ENCODE data around the gene RNF212B.

RNF212B gene

DNA sequence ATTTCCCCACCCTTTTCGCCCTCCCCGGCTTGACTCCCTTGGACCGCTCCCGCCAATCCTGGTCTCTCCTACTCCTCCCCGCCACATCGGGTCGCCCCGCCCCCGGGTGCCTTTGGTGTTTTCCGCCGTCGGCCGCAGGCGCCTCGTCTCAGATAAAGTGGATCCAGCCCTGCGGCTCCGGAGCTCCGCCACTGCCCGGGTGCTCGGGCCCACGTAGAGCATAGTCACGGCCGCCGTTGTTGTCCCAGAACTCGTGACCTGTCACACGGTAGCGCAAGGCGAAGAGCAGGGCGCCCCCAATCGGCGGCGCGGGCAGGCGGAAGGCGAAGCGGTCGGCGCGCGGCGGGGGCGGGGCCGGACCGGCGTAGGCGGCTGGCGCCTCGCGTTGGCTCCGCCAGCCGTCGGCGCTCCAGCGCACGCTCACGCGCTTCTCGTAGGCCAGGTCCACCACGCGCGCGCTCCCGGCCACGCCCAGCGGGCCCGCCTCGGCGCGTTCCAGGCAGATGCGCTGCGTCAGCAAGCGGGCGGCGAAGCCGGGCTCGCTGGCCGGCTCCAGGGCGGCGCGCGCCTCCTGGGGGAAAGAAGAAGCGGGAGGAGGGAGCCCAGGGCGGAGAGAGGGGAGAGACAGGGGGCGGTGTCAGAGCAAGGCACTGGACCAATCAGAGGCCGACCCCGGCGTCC lies 63.7 kb downstream of the RNF212B start (continued):
- TF ChIP-seq HOXA7 (CRISPR knock-in tag; IDR thresholded peaks at IDR 0.05; ENCODE audit: borderline replicate concordance) (no peak), FEZF1 (tag by site-specific recombination; IDR thresholded peaks at IDR 0.05) (no peak), ZNF274 (IDR thresholded peaks at IDR 0.05; ENCODE audit: low read length) (no peak), ZNF274 (tag by site-specific recombination; IDR thresholded peaks at IDR 0.05; ENCODE audit: borderline replicate concordance) (no peak), ZNF341 (tag by site-specific recombination; IDR thresholded peaks at IDR 0.05; ENCODE audit: low read depth) (peak; percentile 58), ZSCAN23 (tag by site-specific recombination; IDR thresholded peaks at IDR 0.05) (no peak), ZNF677 (tag by site-specific recombination; IDR thresholded peaks at IDR 0.05) (no peak), ZSCAN30 (tag by site-specific recombination; IDR thresholded peaks at IDR 0.05) (no peak), TCF7L2 (IDR thresholded peaks at IDR 0.05; ENCODE audit: borderline replicate concordance, low read depth, low read length) (peak; percentile 46; the same call in 1 of the 2 replicates), ZNF660 (tag by site-specific recombination; IDR thresholded peaks at IDR 0.05) (0 out of 2 replicates have a peak, but pooled peaks have one; percentile 87)

DNA sequence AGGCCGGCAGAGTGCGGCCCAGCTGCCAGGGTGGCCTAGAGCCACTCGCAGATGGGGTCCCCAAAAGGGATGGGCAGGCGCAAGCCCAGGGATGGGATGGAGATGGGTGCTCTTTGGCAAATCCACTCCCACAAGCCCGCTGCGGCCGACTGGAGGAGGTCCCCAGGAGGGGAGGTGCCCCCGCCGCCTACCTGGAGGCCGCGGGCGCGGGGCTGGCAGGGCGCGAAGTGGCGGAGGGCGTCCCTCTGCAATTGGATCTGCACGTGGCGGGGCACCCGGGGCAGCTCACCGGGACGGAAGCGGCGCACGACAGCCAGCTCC lies 64.2 kb downstream of the RNF212B start:
- Histone ChIP-seq H3K36me3 (ENCODE audit: control insufficient read depth in 2 of 2, insufficient read depth in 1 of 2, low read length in 2 of 2) (peaks cover 4 to 23% of the 10 kb centered on the region in 2 experiments), H3K27ac (ENCODE audit: extremely low read depth, low read depth, low read length) (peak overlapping the region; percentile 97), H3K9me3 (ENCODE audit: control insufficient read depth, insufficient read depth, low read depth, low read length) (no peaks in the 10 kb centered on the region), H3K4me1 (ENCODE audit: control insufficient read depth, insufficient read depth, low read length) (peaks cover 13% of the 10 kb centered on the region; the same call in 1 of the 2 replicates), H3K4me3 (ENCODE audit: low read depth, low read length) (peak overlapping the region; percentile 59)
- ChIA-PET POLR2A (interaction anchor here (0.6 to 8.1 kb wide), 9 partner anchors 8 to 295 kb away, joined by 3 to 170 read pairs (median 5); partner anchors contain the start of genes HOMEZ and PABPN1), CTCF (interaction anchor here (0.6 to 3.3 kb wide), 5 partner anchors 19 to 258 kb away, joined by 3 to 12 read pairs (median 4); partner anchors contain the start of gene PABPN1)
- TF ChIP-seq ZNF341 (tag by site-specific recombination; IDR thresholded peaks at IDR 0.05; ENCODE audit: low read depth), result peak; percentile 65
- TF ChIP-seq ZNF48 (tag by site-specific recombination; IDR thresholded peaks at IDR 0.05), result no peak
- peak; percentile 50 for TF ChIP-seq ZNF843 (tag by site-specific recombination; IDR thresholded peaks at IDR 0.05)
- TF ChIP-seq, protein P1, sequence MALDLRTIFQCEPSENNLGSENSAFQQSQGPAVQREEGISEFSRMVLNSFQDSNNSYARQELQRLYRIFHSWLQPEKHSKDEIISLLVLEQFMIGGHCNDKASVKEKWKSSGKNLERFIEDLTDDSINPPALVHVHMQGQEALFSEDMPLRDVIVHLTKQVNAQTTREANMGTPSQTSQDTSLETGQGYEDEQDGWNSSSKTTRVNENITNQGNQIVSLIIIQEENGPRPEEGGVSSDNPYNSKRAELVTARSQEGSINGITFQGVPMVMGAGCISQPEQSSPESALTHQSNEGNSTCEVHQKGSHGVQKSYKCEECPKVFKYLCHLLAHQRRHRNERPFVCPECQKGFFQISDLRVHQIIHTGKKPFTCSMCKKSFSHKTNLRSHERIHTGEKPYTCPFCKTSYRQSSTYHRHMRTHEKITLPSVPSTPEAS (tag by site-specific recombination; IDR thresholded peaks at IDR 0.05), result no peak
- TF ChIP-seq SP7 (tag by site-specific recombination; IDR thresholded peaks at IDR 0.05), result peak; percentile 76
- no peak for TF ChIP-seq ZNF677 (tag by site-specific recombination; IDR thresholded peaks at IDR 0.05)
- TF ChIP-seq, protein P2, sequence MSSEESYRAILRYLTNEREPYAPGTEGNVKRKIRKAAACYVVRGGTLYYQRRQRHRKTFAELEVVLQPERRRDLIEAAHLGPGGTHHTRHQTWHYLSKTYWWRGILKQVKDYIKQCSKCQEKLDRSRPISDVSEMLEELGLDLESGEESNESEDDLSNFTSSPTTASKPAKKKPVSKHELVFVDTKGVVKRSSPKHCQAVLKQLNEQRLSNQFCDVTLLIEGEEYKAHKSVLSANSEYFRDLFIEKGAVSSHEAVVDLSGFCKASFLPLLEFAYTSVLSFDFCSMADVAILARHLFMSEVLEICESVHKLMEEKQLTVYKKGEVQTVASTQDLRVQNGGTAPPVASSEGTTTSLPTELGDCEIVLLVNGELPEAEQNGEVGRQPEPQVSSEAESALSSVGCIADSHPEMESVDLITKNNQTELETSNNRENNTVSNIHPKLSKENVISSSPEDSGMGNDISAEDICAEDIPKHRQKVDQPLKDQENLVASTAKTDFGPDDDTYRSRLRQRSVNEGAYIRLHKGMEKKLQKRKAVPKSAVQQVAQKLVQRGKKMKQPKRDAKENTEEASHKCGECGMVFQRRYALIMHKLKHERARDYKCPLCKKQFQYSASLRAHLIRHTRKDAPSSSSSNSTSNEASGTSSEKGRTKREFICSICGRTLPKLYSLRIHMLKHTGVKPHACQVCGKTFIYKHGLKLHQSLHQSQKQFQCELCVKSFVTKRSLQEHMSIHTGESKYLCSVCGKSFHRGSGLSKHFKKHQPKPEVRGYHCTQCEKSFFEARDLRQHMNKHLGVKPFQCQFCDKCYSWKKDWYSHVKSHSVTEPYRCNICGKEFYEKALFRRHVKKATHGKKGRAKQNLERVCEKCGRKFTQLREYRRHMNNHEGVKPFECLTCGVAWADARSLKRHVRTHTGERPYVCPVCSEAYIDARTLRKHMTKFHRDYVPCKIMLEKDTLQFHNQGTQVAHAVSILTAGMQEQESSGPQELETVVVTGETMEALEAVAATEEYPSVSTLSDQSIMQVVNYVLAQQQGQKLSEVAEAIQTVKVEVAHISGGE (tag by site-specific recombination; conservative IDR thresholded peaks at IDR 0.05; ENCODE audit: low read depth), result no peak
- no peak for TF ChIP-seq ZNF19 (tag by site-specific recombination; IDR thresholded peaks at IDR 0.05; ENCODE audit: low read depth)
- TF ChIP-seq, protein P3, sequence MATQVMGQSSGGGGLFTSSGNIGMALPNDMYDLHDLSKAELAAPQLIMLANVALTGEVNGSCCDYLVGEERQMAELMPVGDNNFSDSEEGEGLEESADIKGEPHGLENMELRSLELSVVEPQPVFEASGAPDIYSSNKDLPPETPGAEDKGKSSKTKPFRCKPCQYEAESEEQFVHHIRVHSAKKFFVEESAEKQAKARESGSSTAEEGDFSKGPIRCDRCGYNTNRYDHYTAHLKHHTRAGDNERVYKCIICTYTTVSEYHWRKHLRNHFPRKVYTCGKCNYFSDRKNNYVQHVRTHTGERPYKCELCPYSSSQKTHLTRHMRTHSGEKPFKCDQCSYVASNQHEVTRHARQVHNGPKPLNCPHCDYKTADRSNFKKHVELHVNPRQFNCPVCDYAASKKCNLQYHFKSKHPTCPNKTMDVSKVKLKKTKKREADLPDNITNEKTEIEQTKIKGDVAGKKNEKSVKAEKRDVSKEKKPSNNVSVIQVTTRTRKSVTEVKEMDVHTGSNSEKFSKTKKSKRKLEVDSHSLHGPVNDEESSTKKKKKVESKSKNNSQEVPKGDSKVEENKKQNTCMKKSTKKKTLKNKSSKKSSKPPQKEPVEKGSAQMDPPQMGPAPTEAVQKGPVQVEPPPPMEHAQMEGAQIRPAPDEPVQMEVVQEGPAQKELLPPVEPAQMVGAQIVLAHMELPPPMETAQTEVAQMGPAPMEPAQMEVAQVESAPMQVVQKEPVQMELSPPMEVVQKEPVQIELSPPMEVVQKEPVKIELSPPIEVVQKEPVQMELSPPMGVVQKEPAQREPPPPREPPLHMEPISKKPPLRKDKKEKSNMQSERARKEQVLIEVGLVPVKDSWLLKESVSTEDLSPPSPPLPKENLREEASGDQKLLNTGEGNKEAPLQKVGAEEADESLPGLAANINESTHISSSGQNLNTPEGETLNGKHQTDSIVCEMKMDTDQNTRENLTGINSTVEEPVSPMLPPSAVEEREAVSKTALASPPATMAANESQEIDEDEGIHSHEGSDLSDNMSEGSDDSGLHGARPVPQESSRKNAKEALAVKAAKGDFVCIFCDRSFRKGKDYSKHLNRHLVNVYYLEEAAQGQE (tag by site-specific recombination; IDR thresholded peaks at IDR 0.05), result no peak
- 0 out of 2 replicates have a peak, but pooled peaks have one; percentile 49 for TF ChIP-seq OVOL3 (tag by site-specific recombination; IDR thresholded peaks at IDR 0.05)
- TF ChIP-seq ZNF664 (tag by site-specific recombination; IDR thresholded peaks at IDR 0.05), result no peak
- no peak for TF ChIP-seq MYNN (tag by site-specific recombination; IDR thresholded peaks at IDR 0.05; ENCODE audit: borderline replicate concordance)
- peak; percentile 97 for TF ChIP-seq KLF8 (tag by site-specific recombination; IDR thresholded peaks at IDR 0.05)
- TF ChIP-seq ZBTB21 (tag by site-specific recombination; IDR thresholded peaks at IDR 0.05), result 0 out of 2 replicates have a peak, but pooled peaks have one; percentile 16
- TF ChIP-seq ZNF24 (tag by site-specific recombination; IDR thresholded peaks at IDR 0.05), result peak; percentile 75
- TF ChIP-seq ZNF423 (tag by site-specific recombination; IDR thresholded peaks at IDR 0.05), result peak; percentile 75
- no peak for TF ChIP-seq ZNF16 (tag by site-specific recombination; IDR thresholded peaks at IDR 0.05; ENCODE audit: low read depth)
- TF ChIP-seq ZBTB48 (tag by site-specific recombination; IDR thresholded peaks at IDR 0.05), result peak; percentile 71
- TF ChIP-seq, protein P4, sequence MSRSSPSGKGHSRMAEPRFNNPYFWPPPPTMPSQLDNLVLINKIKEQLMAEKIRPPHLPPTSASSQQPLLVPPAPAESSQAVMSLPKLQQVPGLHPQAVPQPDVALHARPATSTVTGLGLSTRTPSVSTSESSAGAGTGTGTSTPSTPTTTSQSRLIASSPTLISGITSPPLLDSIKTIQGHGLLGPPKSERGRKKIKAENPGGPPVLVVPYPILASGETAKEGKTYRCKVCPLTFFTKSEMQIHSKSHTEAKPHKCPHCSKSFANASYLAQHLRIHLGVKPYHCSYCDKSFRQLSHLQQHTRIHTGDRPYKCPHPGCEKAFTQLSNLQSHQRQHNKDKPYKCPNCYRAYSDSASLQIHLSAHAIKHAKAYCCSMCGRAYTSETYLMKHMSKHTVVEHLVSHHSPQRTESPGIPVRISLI (tag by site-specific recombination; IDR thresholded peaks at IDR 0.05), result no peak
- no peak for TF ChIP-seq ZNF514 (tag by site-specific recombination; IDR thresholded peaks at IDR 0.05)
- TF ChIP-seq ZNF530 (tag by site-specific recombination; IDR thresholded peaks at IDR 0.05; ENCODE audit: low read depth), result no peak

Measured in HEK293 (cell line).